ENCODE measurements around the gene CD44.

CD44 gene

GRCh38 chr11:35151241-35151640 lies 12.3 kb downstream of the CD44 start:
- DNase-seq (ENCODE audit: low spot score in 2 of 2) (no peak), ATAC-seq (ENCODE audit: low read depth) (no peak)
- no peak overlapping the region for H3K4me3 Mint-ChIP-seq
- H3K9me3 Mint-ChIP-seq, result no peaks in the 10 kb centered on the region
- peaks cover 42% of the 10 kb centered on the region for H3K36me3 Mint-ChIP-seq
- peak overlapping the region; percentile 100 for H3K27ac Mint-ChIP-seq
- peaks cover 63% of the 10 kb centered on the region for H3K4me1 Mint-ChIP-seq
- H3K27me3 Mint-ChIP-seq, result no peaks in the 10 kb centered on the region

GRCh38 chr11:35151683-35152280 lies 12.8 kb downstream of the CD44 start:
- peaks cover 39% of the 10 kb centered on the region for H3K36me3 Mint-ChIP-seq
- DNase-seq (ENCODE audit: low spot score in 2 of 2), result no peak
- H3K4me3 Mint-ChIP-seq, result no peak overlapping the region
- H3K27me3 Mint-ChIP-seq, result no peaks in the 10 kb centered on the region
- peaks cover 61% of the 10 kb centered on the region for H3K4me1 Mint-ChIP-seq
- peak overlapping the region; percentile 100 for H3K27ac Mint-ChIP-seq
- no peaks in the 10 kb centered on the region for H3K9me3 Mint-ChIP-seq
- no peak for ATAC-seq (ENCODE audit: low read depth)

GRCh38 chr11:35152575-35152974 lies 13.6 kb downstream of the CD44 start:
- Mint-ChIP-seq H3K36me3 (peaks cover 41% of the 10 kb centered on the region), H3K27me3 (no peaks in the 10 kb centered on the region), H3K27ac (peak overlapping the region; percentile 100), H3K4me3 (no peak overlapping the region), H3K4me1 (peaks cover 64% of the 10 kb centered on the region), H3K9me3 (no peaks in the 10 kb centered on the region)
- no peak for DNase-seq (ENCODE audit: low spot score in 2 of 2)
- ATAC-seq (ENCODE audit: low read depth), result no peak

GRCh38 chr11:35153280-35153679 lies 14.3 kb downstream of the CD44 start:
- Mint-ChIP-seq H3K9me3 (no peaks in the 10 kb centered on the region), H3K4me3 (no peak overlapping the region), H3K4me1 (peaks cover 66% of the 10 kb centered on the region), H3K36me3 (peaks cover 38% of the 10 kb centered on the region), H3K27me3 (no peaks in the 10 kb centered on the region), H3K27ac (peak overlapping the region; percentile 100)
- DNase-seq (ENCODE audit: low spot score in 2 of 2), result no peak
- ATAC-seq (ENCODE audit: low read depth), result no peak

- ATAC-seq (ENCODE audit: low read depth) (no peak), DNase-seq (ENCODE audit: low spot score in 2 of 2) (no peak)
- peaks cover 67% of the 10 kb centered on the region for H3K4me1 Mint-ChIP-seq
These were observed 16.0 kb downstream of the CD44 start for GRCh38 chr11:35154952-35155351.

GRCh38 chr11:35155677-35156076 lies 16.7 kb downstream of the CD44 start:
- Mint-ChIP-seq H3K27ac (peak overlapping the region; percentile 100), H3K4me1 (peaks cover 70% of the 10 kb centered on the region), H3K36me3 (peaks cover 35% of the 10 kb centered on the region), H3K9me3 (no peaks in the 10 kb centered on the region), H3K4me3 (no peak overlapping the region), H3K27me3 (no peaks in the 10 kb centered on the region)
- DNase-seq (ENCODE audit: low spot score in 2 of 2), result no peak
- ATAC-seq (ENCODE audit: low read depth), result peak; percentile 57

More at GRCh38 chr11:35154952-35155351, 16.0 kb downstream of the CD44 start:
- no peaks in the 10 kb centered on the region for H3K9me3 Mint-ChIP-seq
- peak overlapping the region; percentile 39 for H3K4me3 Mint-ChIP-seq
- peaks cover 35% of the 10 kb centered on the region for H3K36me3 Mint-ChIP-seq
- H3K27me3 Mint-ChIP-seq, result no peaks in the 10 kb centered on the region
- H3K27ac Mint-ChIP-seq, result peak overlapping the region; percentile 100

GRCh38 chr11:35157814-35158700 lies 19.1 kb downstream of the CD44 start:
- ATAC-seq (ENCODE audit: low read depth) (no peak), DNase-seq (ENCODE audit: low spot score in 2 of 2) (no peak)
- H3K4me1 Mint-ChIP-seq, result peaks cover 76% of the 10 kb centered on the region
- peaks cover 27% of the 10 kb centered on the region for H3K36me3 Mint-ChIP-seq
- H3K27me3 Mint-ChIP-seq, result no peaks in the 10 kb centered on the region
- no peak overlapping the region for H3K4me3 Mint-ChIP-seq
- no peaks in the 10 kb centered on the region for H3K9me3 Mint-ChIP-seq
- peak overlapping the region; percentile 100 for H3K27ac Mint-ChIP-seq

GRCh38 chr11:35158701-35159510 lies 19.9 kb downstream of the CD44 start:
- peaks cover 22% of the 10 kb centered on the region for H3K36me3 Mint-ChIP-seq
- peak overlapping the region; percentile 100 for H3K27ac Mint-ChIP-seq
- DNase-seq (ENCODE audit: low spot score in 2 of 2) (no peak), ATAC-seq (ENCODE audit: low read depth) (no peak)
- peaks cover 77% of the 10 kb centered on the region for H3K4me1 Mint-ChIP-seq
- no peaks in the 10 kb centered on the region for H3K9me3 Mint-ChIP-seq
- no peaks in the 10 kb centered on the region for H3K27me3 Mint-ChIP-seq
- H3K4me3 Mint-ChIP-seq, result peak overlapping the region; percentile 3

- DNase-seq (ENCODE audit: low spot score in 2 of 2), result no peak
- H3K27me3 Mint-ChIP-seq, result no peaks in the 10 kb centered on the region
- peaks cover 13% of the 10 kb centered on the region for H3K36me3 Mint-ChIP-seq
- H3K4me1 Mint-ChIP-seq, result peaks cover 76% of the 10 kb centered on the region
- H3K9me3 Mint-ChIP-seq, result no peaks in the 10 kb centered on the region
- H3K27ac Mint-ChIP-seq, result peak overlapping the region; percentile 100
- H3K4me3 Mint-ChIP-seq, result peak overlapping the region; percentile 53
- ATAC-seq (ENCODE audit: low read depth), result no peak
These were observed 21.4 kb downstream of the CD44 start for GRCh38 chr11:35160246-35160824.

- peaks cover 74% of the 10 kb centered on the region for H3K4me1 Mint-ChIP-seq
- no peak for ATAC-seq (ENCODE audit: low read depth)
- no peak overlapping the region for H3K4me3 Mint-ChIP-seq
- DNase-seq (ENCODE audit: low spot score in 2 of 2), result no peak
- peak overlapping the region; percentile 100 for H3K27ac Mint-ChIP-seq
- peaks cover 13% of the 10 kb centered on the region for H3K36me3 Mint-ChIP-seq
- no peaks in the 10 kb centered on the region for H3K27me3 Mint-ChIP-seq
- H3K9me3 Mint-ChIP-seq, result no peaks in the 10 kb centered on the region
These were observed 22.1 kb downstream of the CD44 start for GRCh38 chr11:35160902-35161597.

- H3K36me3 Mint-ChIP-seq, result peaks cover 11% of the 10 kb centered on the region
- H3K4me3 Mint-ChIP-seq, result peak overlapping the region; percentile 44
These were observed 23.8 kb downstream of the CD44 start for GRCh38 chr11:35162745-35163144.

GRCh38 chr11:35163209-35163608 lies 24.2 kb downstream of the CD44 start:
- peaks cover 11% of the 10 kb centered on the region for H3K36me3 Mint-ChIP-seq
- no peaks in the 10 kb centered on the region for H3K9me3 Mint-ChIP-seq
- DNase-seq (ENCODE audit: low spot score in 2 of 2), result no peak
- peak overlapping the region; percentile 44 for H3K4me3 Mint-ChIP-seq
- H3K27me3 Mint-ChIP-seq, result no peaks in the 10 kb centered on the region
- no peak for ATAC-seq (ENCODE audit: low read depth)
- H3K27ac Mint-ChIP-seq, result peak overlapping the region; percentile 100
- H3K4me1 Mint-ChIP-seq, result peaks cover 77% of the 10 kb centered on the region

More at GRCh38 chr11:35162745-35163144, 23.8 kb downstream of the CD44 start:
- no peaks in the 10 kb centered on the region for H3K9me3 Mint-ChIP-seq
- H3K27me3 Mint-ChIP-seq, result no peaks in the 10 kb centered on the region
- no peak for DNase-seq (ENCODE audit: low spot score in 2 of 2)
- H3K4me1 Mint-ChIP-seq, result peaks cover 77% of the 10 kb centered on the region
- peak; percentile 44 for ATAC-seq (ENCODE audit: low read depth)
- H3K27ac Mint-ChIP-seq, result peak overlapping the region; percentile 100
